NCI-H2196 treated with DMSO at 0.1 percent for 48 hours (cell line): ENCODE data around the gene LHCGR.
"Not testable (repeated sequence)": the region's sequence is repeated elsewhere in the genome, so short reads cannot be mapped to it uniquely, and the experiment has no call there.

ENCODE experiments used
- DNase-seq: peaks from one replicate; lab custom pipeline; 2025; ENCODE audit not compliant: unreplicated experiment; lab: John Stamatoyannopoulos, UW

Gene LHCGR

DNA sequence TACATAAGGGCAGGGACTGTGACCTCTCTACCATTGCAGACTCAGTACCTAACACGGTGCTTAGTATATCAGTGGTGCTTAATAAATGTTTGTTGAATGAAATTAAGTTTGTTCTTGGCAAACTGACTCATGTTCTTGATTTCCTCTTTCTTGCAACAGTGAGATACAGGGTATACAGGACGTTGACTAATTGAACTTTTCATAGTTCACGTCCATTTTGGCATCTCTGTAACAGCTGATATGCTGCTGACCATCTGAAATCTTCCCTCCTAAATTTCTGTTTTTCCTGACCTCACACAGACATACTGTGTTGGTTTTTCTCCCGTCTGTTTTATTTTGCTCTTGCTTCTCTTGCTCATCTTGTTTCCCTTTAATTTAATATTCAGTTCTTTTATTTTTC is 44.2 kb downstream of the LHCGR start:
- no peak for DNase-seq

GRCh38 chr2:48709096-48710034 is 46.2 kb downstream of the LHCGR start:
- no peak for DNase-seq

- DNase-seq, result no peak
These were observed 48.1 kb downstream of the LHCGR start for GRCh38 chr2:48707466-48707865.

DNA sequence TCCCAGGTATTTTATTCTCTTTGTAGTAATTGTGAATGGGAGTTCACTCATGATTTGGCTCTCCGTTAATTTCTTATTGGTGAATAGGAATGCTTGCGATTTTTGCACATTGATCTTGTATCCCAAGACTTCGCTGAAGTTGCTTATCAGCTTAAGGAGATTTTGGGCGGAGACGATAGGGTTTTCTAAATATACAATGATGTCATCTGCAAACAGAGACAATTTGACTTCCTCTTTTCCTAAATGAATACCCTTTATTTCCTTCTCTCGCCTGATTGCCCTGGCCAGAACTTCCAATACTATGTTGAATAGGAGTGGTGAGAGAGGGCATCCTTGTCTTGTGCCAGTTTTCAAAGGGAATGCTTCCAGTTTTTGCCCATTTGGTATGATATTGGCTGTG is 51.9 kb downstream of the LHCGR start:
- DNase-seq, result not testable (repeated sequence)

GRCh38 chr2:48699348-48699930 is 56.1 kb downstream of the LHCGR start:
- DNase-seq, result no peak

- DNase-seq, result no peak
These were observed 58.6 kb downstream of the LHCGR start for GRCh38 chr2:48696881-48697280.

DNA sequence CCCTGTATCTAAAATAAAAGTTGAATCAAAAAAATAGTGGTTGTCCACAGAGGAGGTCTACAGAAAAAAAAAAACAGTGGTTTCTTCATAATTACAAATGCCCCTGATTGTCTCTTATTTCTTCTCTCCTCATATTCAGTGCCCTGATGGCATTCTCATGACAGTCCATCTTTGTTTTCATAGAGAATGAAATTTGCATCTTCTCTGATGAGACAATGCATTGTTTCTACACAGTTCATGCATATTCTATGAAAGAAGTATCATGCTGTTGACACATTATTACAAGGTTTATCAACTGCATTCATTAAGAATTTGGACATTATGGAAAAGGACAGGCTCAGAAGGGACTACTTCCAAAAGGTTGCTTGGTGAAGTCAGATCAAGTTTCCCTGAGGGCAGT is 59.5 kb downstream of the LHCGR start:
- no peak for DNase-seq

- no peak for DNase-seq
These were observed 61.4 kb downstream of the LHCGR start for GRCh38 chr2:48694149-48694548.

GRCh38 chr2:48693645-48694044 is 61.9 kb downstream of the LHCGR start:
- DNase-seq, result no peak

- DNase-seq, result no peak
These were observed 62.5 kb downstream of the LHCGR start for GRCh38 chr2:48693066-48693465.

DNA sequence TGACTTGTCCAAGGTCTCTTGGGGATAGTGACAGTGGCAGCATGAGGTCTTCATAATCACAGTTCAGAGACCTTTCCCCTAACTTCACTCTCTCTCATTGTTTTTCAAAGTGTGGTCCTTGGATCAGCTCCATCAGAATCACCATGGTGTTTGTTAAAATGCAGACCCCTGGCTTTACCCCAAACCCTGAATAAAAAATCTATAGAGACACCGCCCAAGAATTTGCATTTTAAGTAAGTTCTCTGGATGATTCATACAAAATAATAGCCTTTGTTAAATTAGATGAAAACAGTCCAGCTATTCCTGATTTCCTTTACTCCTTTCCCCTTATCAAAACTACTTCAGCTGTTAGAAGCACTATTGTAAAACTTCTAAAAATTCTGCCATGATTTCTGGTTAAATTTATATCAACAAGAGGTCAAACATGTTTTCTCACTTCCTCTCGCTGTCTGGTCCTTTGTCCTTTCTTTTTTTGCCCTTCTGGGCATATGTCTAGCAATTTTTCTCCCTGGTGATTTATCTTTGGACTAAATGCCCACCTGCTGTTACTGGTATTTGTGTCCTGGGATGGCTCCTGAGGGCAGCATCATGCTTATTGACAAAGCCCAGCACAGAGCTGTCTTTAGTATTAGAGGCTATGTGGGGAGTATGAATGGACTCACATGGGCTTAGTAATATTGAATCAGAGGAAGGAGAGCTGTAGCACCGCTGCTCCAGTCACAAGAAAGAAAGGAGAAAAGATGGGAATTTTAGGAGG is 63.4 kb downstream of the LHCGR start:
- DNase-seq, result no peak

GRCh38 chr2:48685126-48685525 is 70.4 kb downstream of the LHCGR start:
- DNase-seq, result no peak

DNA sequence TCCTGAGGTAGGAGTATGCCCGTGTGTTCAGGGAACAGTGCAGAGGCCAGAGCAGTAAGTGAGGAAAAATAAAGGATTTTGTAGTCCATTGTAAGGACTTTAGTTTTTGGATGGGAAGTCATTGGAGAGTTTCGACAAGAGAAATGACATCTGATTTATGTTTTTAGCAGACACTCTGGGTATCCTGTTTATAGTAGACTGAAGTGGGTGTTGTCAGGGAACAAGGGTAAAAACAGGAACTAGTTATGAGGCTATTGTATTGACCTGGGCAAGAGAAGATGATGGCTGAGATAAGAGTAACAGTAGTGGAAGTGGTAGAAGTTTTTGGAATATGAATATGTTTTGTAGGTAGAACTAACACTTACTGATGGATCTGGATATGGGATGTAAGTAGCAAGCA is 78.1 kb downstream of the LHCGR start:
- no peak for DNase-seq

DNA sequence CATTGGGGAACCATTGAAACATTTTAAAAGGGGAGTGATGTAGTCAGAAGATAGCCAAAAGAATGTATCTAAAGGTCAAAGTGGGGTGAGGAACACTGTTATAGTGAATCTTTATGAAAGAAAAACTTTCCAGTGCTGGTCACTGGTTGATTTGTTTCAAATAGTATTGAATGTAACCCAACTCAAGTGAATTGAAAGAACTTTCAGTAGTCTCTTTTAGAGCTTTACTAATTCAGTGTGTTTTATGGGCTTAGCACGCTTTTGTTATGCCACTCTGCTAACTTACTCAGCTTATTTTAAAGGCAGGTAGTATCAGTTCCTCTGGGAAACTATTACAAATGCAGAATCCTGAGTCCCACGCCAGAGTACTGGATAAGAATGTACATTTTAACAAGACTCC is 80.6 kb downstream of the LHCGR start:
- no peak for DNase-seq

- DNase-seq, result no peak
These were observed 81.9 kb downstream of the LHCGR start for GRCh38 chr2:48673581-48673980.

- DNase-seq, result no peak
These were observed 86.5 kb downstream of the LHCGR start for GRCh38 chr2:48668992-48669391.

GRCh38 chr2:48651158-48651790 is 104.2 kb downstream of the LHCGR start:
- DNase-seq, result no peak

GRCh38 chr2:48638261-48638660 is 117.3 kb downstream of the LHCGR start:
- no peak for DNase-seq
